ENCODE measurements around the gene ATP13A4. TPM values are rescaled to one million over a fixed set of nuclear protein-coding genes. Genes with fewer than 3 reads are reported as not detected.

The ATP13A4 gene
- total RNA-seq, 1 donor from 2014 or later = 0.49 TPM

DNA sequence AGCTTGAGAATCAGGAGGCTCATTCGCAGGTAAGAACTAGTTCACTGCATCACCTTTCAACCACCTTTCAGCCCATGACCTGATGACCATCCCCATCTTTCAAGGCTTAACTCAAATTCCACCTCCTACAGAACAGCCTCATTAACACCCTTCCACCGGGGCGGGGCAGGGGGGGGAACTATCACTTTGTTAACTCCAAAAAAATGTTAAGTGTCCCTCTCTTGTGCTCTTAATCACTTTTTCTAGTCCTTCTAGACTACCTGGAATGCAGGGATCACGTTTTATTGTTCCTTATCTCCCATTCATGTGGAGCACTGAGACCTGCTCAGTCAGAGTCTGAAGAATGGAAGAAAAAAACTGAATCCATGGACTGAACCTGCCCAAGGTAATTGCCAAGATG, 51.8 kb downstream of the ATP13A4 start:
- no peak for DNase-seq (ENCODE audit: low spot score)
- peaks cover 3% of the 10 kb centered on the region for H3K27me3 Mint-ChIP-seq (ENCODE audit: unreplicated experiment)
- H3K4me3 Mint-ChIP-seq (ENCODE audit: unreplicated experiment) = no peak overlapping the region
- TF ChIP-seq, protein P1, sequence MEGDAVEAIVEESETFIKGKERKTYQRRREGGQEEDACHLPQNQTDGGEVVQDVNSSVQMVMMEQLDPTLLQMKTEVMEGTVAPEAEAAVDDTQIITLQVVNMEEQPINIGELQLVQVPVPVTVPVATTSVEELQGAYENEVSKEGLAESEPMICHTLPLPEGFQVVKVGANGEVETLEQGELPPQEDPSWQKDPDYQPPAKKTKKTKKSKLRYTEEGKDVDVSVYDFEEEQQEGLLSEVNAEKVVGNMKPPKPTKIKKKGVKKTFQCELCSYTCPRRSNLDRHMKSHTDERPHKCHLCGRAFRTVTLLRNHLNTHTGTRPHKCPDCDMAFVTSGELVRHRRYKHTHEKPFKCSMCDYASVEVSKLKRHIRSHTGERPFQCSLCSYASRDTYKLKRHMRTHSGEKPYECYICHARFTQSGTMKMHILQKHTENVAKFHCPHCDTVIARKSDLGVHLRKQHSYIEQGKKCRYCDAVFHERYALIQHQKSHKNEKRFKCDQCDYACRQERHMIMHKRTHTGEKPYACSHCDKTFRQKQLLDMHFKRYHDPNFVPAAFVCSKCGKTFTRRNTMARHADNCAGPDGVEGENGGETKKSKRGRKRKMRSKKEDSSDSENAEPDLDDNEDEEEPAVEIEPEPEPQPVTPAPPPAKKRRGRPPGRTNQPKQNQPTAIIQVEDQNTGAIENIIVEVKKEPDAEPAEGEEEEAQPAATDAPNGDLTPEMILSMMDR (IDR thresholded peaks at IDR 0.05; ENCODE audit: unreplicated experiment) = no peak
- no peak overlapping the region for H3K27ac Mint-ChIP-seq (ENCODE audit: unreplicated experiment)
- H3K36me3 Mint-ChIP-seq (ENCODE audit: low read depth, unreplicated experiment) = no peaks in the 10 kb centered on the region
- H3K9me3 Mint-ChIP-seq (ENCODE audit: unreplicated experiment) = no peaks in the 10 kb centered on the region
- peaks cover 13% of the 10 kb centered on the region for H3K4me1 Mint-ChIP-seq (ENCODE audit: unreplicated experiment)

DNA sequence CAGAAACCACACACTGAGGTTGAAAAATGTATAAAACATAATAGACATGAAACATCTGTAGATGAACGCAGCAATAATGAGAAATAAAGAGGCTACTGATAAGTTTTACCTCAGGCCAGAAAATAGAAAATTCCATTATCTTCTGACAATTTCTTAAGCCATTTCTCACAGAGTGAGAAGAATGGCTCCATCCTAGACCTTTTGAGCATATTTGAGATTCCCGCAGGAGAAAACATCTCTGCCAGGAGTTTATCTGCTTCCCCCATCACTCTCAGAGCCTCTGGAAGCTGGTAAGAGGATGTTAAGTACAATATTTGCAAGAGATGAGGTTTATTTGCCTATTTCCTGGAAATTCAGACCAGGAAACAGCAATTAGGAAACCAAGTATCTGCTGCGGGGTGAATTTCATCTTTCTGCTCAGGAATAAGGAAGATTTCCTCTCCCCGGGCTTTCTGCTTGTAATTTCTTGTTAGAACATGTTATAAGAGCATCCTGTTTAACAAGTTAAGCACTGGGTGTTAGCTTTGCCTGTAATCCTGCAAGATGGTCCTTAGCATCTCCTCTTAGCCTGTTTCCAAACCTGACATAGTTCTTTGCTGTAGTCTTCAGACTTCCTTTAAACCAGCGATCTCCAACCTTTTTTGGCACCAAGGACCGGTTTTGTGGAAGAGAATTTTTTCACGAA, 54.8 kb downstream of the ATP13A4 start:
- Mint-ChIP-seq H3K27me3 (ENCODE audit: unreplicated experiment) (peaks cover 2% of the 10 kb centered on the region), H3K4me1 (ENCODE audit: unreplicated experiment) (peaks cover 13% of the 10 kb centered on the region), H3K27ac (ENCODE audit: unreplicated experiment) (no peak overlapping the region), H3K36me3 (ENCODE audit: low read depth, unreplicated experiment) (no peaks in the 10 kb centered on the region), H3K4me3 (ENCODE audit: unreplicated experiment) (no peak overlapping the region), H3K9me3 (ENCODE audit: unreplicated experiment) (no peaks in the 10 kb centered on the region)
- TF ChIP-seq, protein P1 (IDR thresholded peaks at IDR 0.05; ENCODE audit: unreplicated experiment) = no peak
- DNase-seq (ENCODE audit: low spot score) = no peak

DNA sequence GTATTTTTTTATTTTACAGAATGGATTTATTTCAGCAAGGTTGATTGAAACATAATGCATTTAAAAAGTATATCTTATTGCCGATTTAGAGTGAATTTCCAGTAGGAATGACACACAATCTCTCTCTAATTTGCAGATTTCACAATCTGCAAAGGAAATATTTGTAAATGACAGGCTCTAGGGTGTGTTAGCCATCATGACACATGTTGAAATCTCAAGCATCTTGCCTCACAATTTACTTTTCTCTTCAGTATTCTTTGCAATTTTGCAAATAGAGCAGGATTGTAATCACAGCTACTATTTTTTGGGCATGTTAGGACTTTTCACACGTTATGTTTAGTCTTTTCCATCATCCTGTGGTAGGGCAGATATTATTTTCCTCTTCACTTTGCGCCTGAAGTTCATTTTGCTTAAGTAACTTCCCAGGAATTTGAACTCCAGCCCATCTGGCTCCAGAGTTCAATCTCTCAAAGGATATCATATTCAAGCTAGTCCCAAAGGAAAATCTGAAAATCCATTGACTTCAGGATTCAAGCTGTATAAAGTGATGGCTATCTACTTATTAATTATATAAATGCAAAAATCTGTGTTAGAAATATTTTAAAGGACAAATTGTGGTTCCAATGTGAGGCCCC, 55.4 kb downstream of the ATP13A4 start:
- Mint-ChIP-seq H3K9me3 (ENCODE audit: unreplicated experiment) (no peaks in the 10 kb centered on the region), H3K27ac (ENCODE audit: unreplicated experiment) (no peak overlapping the region), H3K4me1 (ENCODE audit: unreplicated experiment) (peaks cover 13% of the 10 kb centered on the region), H3K36me3 (ENCODE audit: low read depth, unreplicated experiment) (no peaks in the 10 kb centered on the region), H3K4me3 (ENCODE audit: unreplicated experiment) (no peak overlapping the region), H3K27me3 (ENCODE audit: unreplicated experiment) (peaks cover 2% of the 10 kb centered on the region)
- no peak for DNase-seq (ENCODE audit: low spot score)
- TF ChIP-seq, protein P1 (IDR thresholded peaks at IDR 0.05; ENCODE audit: unreplicated experiment) = no peak

DNA sequence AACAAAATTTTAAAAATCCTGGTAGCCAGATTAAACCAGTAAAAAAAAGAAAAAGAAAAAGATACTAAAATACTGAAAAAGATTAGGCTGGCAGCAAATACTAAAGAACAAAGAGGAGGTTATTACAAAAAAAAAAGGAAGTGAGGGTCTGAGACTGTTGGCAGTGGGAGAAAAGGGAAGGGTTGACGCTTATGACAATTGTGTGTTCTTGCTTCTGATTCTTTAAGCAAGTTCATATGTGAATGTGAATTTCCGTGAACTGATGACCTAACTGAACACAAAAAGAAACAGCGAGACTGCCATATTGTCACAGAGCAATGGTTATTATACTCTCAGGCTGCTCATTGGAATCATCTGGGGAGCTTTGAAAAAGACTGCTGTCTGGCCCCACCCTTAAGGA, 56.5 kb downstream of the ATP13A4 start:
- Mint-ChIP-seq H3K27ac (ENCODE audit: unreplicated experiment) (no peak overlapping the region), H3K4me1 (ENCODE audit: unreplicated experiment) (peaks cover 13% of the 10 kb centered on the region), H3K36me3 (ENCODE audit: low read depth, unreplicated experiment) (no peaks in the 10 kb centered on the region), H3K4me3 (ENCODE audit: unreplicated experiment) (no peak overlapping the region), H3K27me3 (ENCODE audit: unreplicated experiment) (peaks cover 2% of the 10 kb centered on the region), H3K9me3 (ENCODE audit: unreplicated experiment) (no peaks in the 10 kb centered on the region)
- TF ChIP-seq, protein P1 (IDR thresholded peaks at IDR 0.05; ENCODE audit: unreplicated experiment) = no peak
- no peak for DNase-seq (ENCODE audit: low spot score)

DNA sequence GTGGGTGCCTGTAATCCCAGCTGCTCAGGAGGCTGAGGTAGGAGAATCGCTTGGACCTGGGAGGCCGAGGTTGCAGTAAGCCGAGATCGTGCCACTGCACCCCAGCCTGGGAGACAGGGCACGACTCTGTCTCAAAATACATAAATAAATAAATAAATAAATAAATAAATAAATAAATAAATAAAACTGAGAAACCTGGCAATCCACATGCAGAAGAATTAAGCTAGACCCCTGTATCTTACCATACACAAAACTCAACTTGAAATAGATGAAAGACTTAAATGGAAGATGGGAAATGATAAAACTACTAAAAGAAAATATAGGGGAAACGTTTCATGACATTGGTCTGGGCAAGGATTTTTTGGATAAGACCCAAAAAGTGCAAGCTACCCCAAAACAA, 58.0 kb downstream of the ATP13A4 start:
- DNase-seq (ENCODE audit: low spot score) = no peak
- TF ChIP-seq, protein P1 (IDR thresholded peaks at IDR 0.05; ENCODE audit: unreplicated experiment) = no peak
- no peaks in the 10 kb centered on the region for H3K36me3 Mint-ChIP-seq (ENCODE audit: low read depth, unreplicated experiment)
- H3K9me3 Mint-ChIP-seq (ENCODE audit: unreplicated experiment) = no peaks in the 10 kb centered on the region
- H3K27ac Mint-ChIP-seq (ENCODE audit: unreplicated experiment) = no peak overlapping the region
- no peak overlapping the region for H3K4me3 Mint-ChIP-seq (ENCODE audit: unreplicated experiment)
- H3K4me1 Mint-ChIP-seq (ENCODE audit: unreplicated experiment) = peaks cover 13% of the 10 kb centered on the region
- H3K27me3 Mint-ChIP-seq (ENCODE audit: unreplicated experiment) = peaks cover 2% of the 10 kb centered on the region
